GM20431 (cell line): ENCODE data around the gene UBE2S.

ENCODE experiments used
- in situ Hi-C: fragments of 300-500 bp; cut with MseI, MboI; formaldehyde crosslinking; loops from one replicate; pipeline ENCODE4 v1.15.0; 2020; ENCODE audit warnings: low sequenced_read_pairs; ENCODE audit not compliant: unreplicated experiment

The UBE2S gene

DNA sequence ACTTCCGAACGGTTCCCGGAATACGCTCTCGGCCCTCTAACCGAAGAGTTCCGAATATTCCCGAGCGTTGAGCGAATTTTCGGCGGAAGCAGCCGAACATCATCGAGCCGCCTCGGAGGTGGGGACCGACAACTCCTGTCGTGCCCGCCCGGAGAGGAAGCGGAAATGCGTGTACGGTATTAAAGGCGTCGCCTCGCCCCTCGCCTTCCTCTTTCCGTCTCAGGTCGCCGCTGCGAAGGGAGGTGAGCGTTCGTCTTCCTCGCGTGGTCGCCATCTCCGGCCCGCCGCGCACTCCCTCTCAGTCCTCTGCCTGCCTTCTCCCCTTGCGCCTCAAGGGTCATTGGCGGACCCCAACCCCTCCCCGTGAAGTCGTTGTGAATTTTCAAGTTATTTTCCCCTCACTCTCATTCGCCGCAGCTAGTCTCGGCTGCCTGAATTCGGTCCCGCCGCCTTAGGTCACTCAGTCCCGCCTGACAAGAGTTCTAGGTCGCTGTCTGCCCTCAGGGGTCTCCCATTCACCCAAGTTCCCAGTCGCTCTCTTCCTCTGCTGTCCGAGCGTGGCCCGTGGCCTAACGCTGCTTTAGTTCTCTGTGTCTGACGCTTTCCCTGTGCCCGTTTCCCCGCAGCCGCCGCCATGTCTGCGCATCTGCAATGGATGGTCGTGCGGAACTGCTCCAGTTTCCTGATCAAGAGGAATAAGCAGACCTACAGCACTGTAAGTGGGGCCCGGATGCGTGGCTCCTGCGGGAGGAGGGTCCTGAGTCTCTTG lies 21.7 kb downstream of the UBE2S start, which contains the start of gene RPL28:
Gene RPL28, plus strand, starts transcription at position 209 of the 769 bp plus-strand sequence. Its CDS starts 426 bp downstream, at position 635.
- in situ Hi-C loops = no loop called here

DNA sequence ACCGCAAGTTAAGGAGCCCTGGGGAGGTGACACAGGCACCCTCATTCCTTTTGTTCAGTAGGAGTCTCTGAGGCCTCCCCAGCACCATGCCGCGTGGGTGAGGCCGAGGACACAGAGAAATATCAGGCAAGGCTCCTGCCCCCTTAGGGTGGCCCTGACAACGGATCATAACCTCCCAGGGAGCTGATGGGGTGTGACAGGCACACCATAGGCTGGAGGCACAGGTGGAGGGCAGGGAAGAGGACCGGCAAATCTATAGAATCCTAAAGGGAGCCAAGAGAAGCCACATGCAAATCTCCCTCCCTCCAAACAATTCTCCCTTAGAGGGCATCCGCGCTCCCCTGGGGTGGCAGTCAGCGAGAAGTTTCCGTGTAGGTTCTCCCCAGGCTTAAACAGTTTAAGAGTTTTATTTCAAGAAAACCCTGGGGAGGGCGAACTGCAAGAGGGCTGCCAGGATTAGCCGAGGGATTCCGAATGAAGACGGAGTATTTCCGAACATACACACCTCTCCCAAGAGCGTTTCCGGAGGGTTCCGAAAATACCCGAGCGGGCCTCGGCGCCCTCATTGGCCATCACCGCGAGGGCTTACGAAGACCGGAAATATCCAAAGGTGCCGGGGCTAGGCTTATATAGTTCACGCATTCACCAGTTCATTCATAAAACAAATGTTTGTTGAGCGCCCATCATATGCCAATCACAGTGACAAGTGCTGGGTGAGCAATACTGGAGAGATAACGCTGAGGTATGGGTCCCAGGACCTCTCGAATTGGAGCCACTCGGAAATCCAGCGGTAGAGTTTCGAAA lies 22.5 kb downstream of the UBE2S start:
- in situ Hi-C loops = no loop called here

- in situ Hi-C loops = no loop called here
These were observed 23.3 kb downstream of the UBE2S start, which contains the start of gene TMEM238 for GRCh38 chr19:55384131-55384919. TSS of gene TMEM238 (minus strand) at chr19:55384292. CDS start at chr19:55384259, 33 bp downstream.

DNA sequence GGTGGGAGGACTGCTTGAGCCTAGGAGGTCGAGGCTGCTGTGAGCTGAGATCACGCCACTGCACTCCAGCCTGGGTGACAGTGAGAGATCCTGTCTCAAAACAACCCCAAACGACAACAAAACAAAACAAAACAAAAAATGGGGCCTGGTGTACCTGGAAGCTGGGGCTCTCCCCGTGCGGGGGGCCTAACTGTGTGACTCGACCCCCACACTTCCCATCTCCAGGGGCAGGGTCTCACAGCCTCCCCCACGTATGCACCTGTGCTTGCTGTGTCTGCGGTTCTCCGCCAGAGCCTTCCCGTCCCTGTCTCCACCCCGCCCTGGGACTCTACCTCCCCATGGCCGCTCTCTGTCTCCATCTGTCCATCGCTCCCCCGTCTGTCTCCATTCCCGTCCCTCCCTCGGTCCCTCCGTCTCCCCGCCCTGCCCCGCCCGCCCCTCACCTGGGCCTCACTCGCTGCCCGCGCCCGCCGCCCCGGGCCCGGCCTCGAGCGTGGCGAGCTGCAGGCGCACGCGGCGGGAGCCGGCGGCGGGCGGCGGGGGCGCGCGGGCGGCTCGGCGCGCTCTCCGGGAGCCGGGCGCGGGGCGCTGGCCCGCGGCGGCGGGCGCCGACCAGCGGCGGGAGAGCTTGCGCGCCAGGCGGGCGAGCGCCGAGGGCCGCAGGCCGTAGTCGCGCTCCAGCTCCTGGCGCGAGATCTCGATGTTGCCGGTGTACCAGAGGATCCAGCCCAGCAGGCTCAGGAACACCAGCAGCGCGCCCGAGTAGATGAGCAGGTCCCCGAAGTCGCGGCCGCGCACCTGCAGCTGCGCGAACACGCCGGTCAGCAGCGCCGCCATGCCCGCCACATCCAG lies 24.1 kb downstream of the UBE2S start:
- in situ Hi-C loops = no loop called here

DNA sequence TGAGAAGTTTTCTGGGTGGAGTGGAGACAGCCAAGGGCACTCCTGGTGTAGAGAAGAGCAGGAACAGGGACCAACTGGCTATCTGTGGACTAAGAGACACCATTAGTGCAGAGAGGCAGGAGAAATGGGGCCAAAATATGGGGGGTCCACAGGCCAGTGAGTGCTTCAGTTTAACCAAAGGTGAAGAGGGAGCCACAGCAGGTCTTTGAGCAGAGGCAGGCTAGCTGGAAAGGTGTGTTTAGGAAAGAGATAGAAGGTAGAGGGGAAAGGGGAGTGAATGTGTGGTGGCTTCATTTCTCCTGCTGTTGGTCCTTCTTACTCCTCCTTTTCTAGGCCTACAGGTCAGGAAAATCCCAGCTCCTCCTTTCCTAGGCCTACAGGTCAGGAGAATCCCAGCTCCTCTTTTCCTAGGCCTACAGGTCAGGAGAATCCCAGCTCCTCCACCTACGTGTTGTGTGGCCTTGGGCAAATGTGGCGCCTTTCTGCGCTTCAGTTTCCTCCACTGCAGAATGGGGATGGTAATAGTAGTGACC lies 25.0 kb downstream of the UBE2S start:
- in situ Hi-C loops = no loop called here

DNA sequence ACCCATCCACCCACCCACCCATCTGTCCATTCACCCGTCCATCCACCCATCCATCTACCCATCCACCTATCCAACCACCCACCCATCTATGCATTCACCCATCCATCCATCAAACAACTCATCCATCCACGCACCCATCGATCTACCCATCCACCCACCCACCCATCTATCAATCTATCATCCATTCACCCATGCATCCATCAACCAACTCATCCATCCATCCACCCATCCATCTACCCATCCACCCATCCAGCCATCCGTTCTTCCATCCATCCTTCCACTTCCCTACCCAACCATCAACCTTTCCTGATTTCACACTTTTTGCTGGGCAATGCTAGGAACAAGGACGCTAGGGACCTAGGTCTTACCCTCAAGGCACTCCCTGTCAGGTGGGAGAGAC lies 25.6 kb downstream of the UBE2S start:
- in situ Hi-C loops = no loop called here

- in situ Hi-C loops = no loop called here
These were observed 28.4 kb downstream of the UBE2S start for GRCh38 chr19:55379174-55379573.

- in situ Hi-C loops = no loop called here
These were observed 30.0 kb downstream of the UBE2S start for GRCh38 chr19:55377356-55378131.

GRCh38 chr19:55376241-55376933 lies 31.2 kb downstream of the UBE2S start, which contains the start of gene TMEM190:
TSS of gene TMEM190 (plus strand) at chr19:55376826. CDS start at chr19:55376854, 28 bp downstream.
- in situ Hi-C loops = no loop called here

DNA sequence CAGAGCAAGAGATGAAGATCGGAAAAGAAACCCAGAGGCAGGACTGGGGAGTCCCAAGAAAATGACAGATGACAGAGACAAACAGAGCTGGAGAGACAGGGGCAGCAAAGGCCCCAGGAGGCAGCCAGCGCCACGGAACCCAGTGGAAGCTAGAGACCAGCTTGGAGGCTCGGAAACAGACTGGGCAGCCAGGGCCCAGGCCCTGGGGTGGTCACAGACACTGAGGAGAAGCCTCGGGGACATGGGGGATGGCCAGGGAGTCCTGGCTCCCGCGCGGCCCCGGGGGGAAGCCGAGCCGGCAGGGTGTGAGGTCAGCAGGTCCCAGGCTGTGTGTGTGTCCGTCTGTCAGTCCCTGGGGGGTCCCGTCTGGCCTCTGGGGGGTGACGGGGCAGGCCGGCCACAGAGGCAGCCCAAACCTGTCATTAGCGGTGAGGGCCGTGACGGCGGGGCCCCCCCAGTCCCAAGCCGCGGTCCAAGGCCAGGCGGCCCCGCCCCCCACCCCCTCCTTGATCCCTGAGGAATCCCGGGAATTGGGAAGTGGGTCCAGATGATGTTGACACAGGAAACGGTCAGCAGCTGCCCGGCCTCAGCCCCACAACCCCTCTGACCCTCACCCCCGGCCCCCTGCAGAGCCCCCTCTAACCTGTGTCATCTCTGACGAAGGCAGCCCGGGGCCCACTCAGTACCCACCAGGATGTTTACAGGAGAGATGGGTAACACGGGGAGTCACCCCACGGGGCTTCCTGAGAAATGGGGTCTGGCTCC lies 33.4 kb downstream of the UBE2S start:
- in situ Hi-C loops = no loop called here

DNA sequence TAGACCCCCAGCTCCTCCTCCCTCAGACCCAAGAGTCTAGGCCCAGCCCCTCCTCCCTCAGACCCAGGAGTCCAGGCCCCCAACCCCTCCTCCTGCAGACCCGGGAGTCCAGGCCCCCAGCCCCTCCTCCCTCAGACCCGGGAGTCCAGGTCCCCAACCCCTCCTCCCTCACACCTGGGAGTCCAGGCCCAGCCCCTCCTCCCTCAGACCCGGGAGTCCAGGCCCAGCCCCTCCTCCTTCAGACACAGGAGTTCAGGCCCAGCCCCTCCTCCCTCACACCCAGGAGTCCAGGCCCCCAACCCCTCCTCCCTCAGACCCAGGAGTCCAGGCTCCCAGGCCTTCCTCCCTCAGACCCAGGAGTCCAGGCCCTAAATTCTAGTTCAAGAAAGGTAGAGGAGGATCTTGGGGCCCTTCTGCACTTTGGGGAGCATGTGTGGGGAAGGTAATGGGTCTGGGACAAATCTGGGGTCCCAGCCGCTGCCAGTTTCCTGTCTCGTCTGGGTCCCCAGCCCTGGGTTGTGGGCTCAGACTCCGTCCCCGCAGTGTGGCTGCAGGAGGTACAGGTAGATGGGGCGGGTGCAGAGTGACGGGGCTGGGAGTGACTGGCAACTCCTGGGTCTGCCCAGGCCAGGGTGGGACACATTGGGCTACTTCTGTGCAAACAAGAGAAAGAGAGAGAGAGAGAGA lies 34.1 kb downstream of the UBE2S start:
- in situ Hi-C loops = no loop called here

GRCh38 chr19:55372316-55373081 lies 35.1 kb downstream of the UBE2S start:
- in situ Hi-C loops = no loop called here

DNA sequence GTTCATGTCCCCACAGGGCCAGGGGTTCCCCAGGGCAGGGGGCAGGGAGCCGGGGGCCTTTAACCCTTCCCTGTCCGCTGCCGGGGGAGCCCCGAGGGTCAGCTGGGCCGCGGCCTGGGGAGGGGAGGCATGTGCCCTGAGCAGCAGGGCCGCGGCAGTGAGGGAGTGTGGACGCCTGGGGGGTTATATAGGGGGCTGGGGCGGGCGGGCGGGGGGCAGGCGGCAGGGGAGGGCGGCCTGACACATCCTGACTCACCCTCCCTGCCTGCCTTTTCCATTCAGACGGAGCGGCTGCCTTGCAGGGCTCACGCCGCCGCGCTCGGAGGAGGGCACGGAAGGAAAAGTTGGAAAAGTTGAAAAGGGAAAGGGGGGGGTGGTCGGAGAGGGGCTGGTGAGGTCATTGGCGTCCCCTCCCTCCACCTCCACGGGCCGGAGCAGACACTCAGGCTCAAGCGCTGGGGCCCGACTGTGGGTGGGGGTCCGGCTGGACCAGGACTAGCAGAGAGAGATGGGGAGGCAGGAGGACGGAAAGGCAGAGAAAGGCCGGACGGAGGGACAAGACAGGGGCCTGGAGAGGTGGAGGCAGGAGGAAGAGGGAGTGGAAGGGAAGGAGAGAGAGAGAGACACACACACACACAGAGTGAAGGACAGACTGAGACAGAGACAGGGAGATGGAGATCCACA lies 37.1 kb downstream of the UBE2S start, which contains the start of gene IL11:
Gene IL11, minus strand, starts transcription at position 159 of the 684 bp plus-strand sequence. Its CDS starts 153 bp downstream, at position 6.
- in situ Hi-C loops = no loop called here

DNA sequence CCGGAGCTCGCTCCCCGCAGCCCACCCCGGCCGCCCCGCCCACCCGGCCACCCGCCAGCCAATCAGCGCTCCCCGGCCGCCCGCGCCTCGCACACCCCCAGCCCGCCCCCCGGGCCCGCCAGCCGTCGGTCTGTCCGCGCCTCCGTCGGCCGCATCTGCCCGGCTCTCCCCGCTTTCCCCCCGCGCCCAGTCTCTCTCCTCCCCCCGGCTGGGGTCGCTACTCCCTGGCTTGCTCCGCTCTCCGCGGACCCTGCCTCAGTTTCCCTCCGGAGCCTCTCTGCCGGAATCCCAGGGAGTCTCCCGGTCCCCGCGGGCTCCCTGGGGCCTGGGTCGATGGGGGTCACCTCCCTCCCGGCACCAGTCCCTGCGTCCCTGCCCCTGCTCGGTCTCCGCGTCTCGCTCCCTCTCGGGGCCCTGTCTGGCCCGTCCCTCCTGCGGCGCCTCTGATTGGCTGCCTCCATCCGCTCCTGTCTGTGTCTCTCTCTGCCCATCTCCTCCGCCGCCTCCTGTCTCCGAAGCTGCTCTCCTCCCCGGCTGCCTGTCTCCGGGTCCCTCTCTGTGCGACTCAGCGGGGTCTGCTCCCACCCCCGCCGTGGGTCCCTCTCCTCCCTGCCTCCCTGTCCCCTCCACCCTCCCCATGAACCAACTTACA lies 37.8 kb downstream of the UBE2S start:
- in situ Hi-C loops = no loop called here
